ENCODE data around the gene ASB6. TPM values are rescaled to one million over a fixed set of nuclear protein-coding genes. Genes with fewer than 3 reads are reported as not detected.
"Not testable (repeated sequence)": the region's sequence is repeated elsewhere in the genome, so short reads cannot be mapped to it uniquely, and the experiment has no call there.

The ASB6 gene
- total RNA-seq, 1 experiment from 2014 or later: 18.7 TPM

- DNase-seq (ENCODE audit: extremely low read depth, low read depth): no peak
These were observed 4.7 kb upstream of the ASB6 start for GRCh38 chr9:129646654-129647053.

- DNase-seq (ENCODE audit: extremely low read depth, low read depth): no peak
These were observed 4.3 kb upstream of the ASB6 start for GRCh38 chr9:129646252-129646651.

- DNase-seq (ENCODE audit: extremely low read depth, low read depth): no peak
These were observed 3.0 kb upstream of the ASB6 start for GRCh38 chr9:129644902-129645301.

GRCh38 chr9:129644365-129644764 is 2.4 kb upstream of the ASB6 start:
- DNase-seq (ENCODE audit: extremely low read depth, low read depth): no peak

- no peak for DNase-seq (ENCODE audit: extremely low read depth, low read depth)
These were observed 1.8 kb upstream of the ASB6 start for GRCh38 chr9:129643706-129644105.

GRCh38 chr9:129640871-129641749 is 841 bp downstream of the ASB6 start:
- no peak for DNase-seq (ENCODE audit: extremely low read depth, low read depth)

GRCh38 chr9:129640086-129640870 is 1.7 kb downstream of the ASB6 start:
- DNase-seq (ENCODE audit: extremely low read depth, low read depth): no peak

- no peak for DNase-seq (ENCODE audit: extremely low read depth, low read depth)
These were observed 2.2 kb downstream of the ASB6 start for GRCh38 chr9:129639756-129640085.

GRCh38 chr9:129639034-129639630 is 2.8 kb downstream of the ASB6 start:
- DNase-seq (ENCODE audit: extremely low read depth, low read depth): no peak

- no peak for DNase-seq (ENCODE audit: extremely low read depth, low read depth)
These were observed 4.1 kb downstream of the ASB6 start for GRCh38 chr9:129637673-129638439.

GRCh38 chr9:129637102-129637501 is 4.8 kb downstream of the ASB6 start:
- DNase-seq (ENCODE audit: extremely low read depth, low read depth): no peak

- not testable (repeated sequence) for DNase-seq (ENCODE audit: extremely low read depth, low read depth)
These were observed 5.6 kb downstream of the ASB6 start for GRCh38 chr9:129636343-129636742.

- DNase-seq (ENCODE audit: extremely low read depth, low read depth): no peak
These were observed 6.6 kb downstream of the ASB6 start for GRCh38 chr9:129635099-129636065.

GRCh38 chr9:129633848-129634247 is 8.1 kb downstream of the ASB6 start:
- no peak for DNase-seq (ENCODE audit: extremely low read depth, low read depth)

- no peak for DNase-seq (ENCODE audit: extremely low read depth, low read depth)
These were observed 8.7 kb downstream of the ASB6 start for GRCh38 chr9:129633207-129633606.

- DNase-seq (ENCODE audit: extremely low read depth, low read depth): no peak
These were observed 9.5 kb downstream of the ASB6 start for GRCh38 chr9:129632460-129632859.

- DNase-seq (ENCODE audit: extremely low read depth, low read depth): no peak
These were observed 10.2 kb downstream of the ASB6 start for GRCh38 chr9:129631674-129632129.

GRCh38 chr9:129630967-129631673 is 10.8 kb downstream of the ASB6 start:
- no peak for DNase-seq (ENCODE audit: extremely low read depth, low read depth)
